OCI-LY1 (cell line): Measurements from ENCODE around the gene TRIM4.
A peak's percentile ranks its signal among the peaks of the same experiment; 100 is the strongest.
"Not testable (repeated sequence)": the region's sequence is repeated elsewhere in the genome, so short reads cannot be mapped to it uniquely, and the experiment has no call there.

Experiments used
- H2AFZ ChIP-seq: fragments of 200-600 bp; sonication (generic), shearing (Covaris generic); 2 replicates; pipeline ENCODE4 v1.6.0; 2014; ENCODE audit warnings: antibody characterized with exemption, mild to moderate bottlenecking, low read length
- H3F3A ChIP-seq: fragments of 200-600 bp; sonication (generic), shearing (Covaris generic); 2 replicates; pipeline ENCODE4 v1.6.0; 2014; ENCODE audit warnings: mild to moderate bottlenecking, antibody characterized with exemption, low read length, moderate library complexity; ENCODE audit not compliant: insufficient read depth
- H3K27ac ChIP-seq: fragments of 200-600 bp; sonication (generic); 2 replicates; pipeline ENCODE4 v1.5.1; 2014; ENCODE audit warnings: low read length, mixed run types, mild to moderate bottlenecking, low read depth; ENCODE audit not compliant: poor library complexity, severe bottlenecking
- H3K27me3 ChIP-seq: fragments of 200-600 bp; sonication (generic); 2 replicates; pipeline ENCODE4 v1.6.0; 2014; ENCODE audit warnings: antibody characterized with exemption, mild to moderate bottlenecking, low read length, moderate library complexity; ENCODE audit not compliant: insufficient read depth
- H3K36me3 ChIP-seq: fragments of 200-600 bp; sonication (generic); 2 replicates; pipeline ENCODE4 v1.6.1; 2014; ENCODE audit warnings: mild to moderate bottlenecking, antibody characterized with exemption, low read length, moderate library complexity, mixed read lengths; ENCODE audit not compliant: insufficient read depth
- H3K4me1 ChIP-seq: fragments of 200-600 bp; sonication (generic); 2 replicates; pipeline ENCODE4 v1.5.1; 2014; ENCODE audit warnings: mild to moderate bottlenecking, low read length, moderate library complexity; ENCODE audit not compliant: insufficient read depth, severe bottlenecking
- H3K4me2 ChIP-seq: fragments of 200-600 bp; sonication (generic), shearing (Covaris generic); 2 replicates; pipeline ENCODE4 v1.6.1; 2014; ENCODE audit warnings: low read length
- H3K4me3 ChIP-seq: fragments of 200-600 bp; sonication (generic); 2 replicates; pipeline ENCODE4 v1.5.1; 2014; ENCODE audit warnings: low read length, low read depth, mild to moderate bottlenecking, mixed read lengths; ENCODE audit not compliant: poor library complexity, severe bottlenecking
- H3K79me2 ChIP-seq: fragments of 200-600 bp; shearing (Covaris generic); 2 replicates; pipeline ENCODE4 v1.6.1; 2016; ENCODE audit warnings: mixed run types, low read length, mixed read lengths; ENCODE audit not compliant: insufficient read depth
- H3K9ac ChIP-seq: fragments of 200-600 bp; sonication (generic), shearing (Covaris generic); 2 replicates; pipeline ENCODE4 v1.6.1; 2014; ENCODE audit warnings: mild to moderate bottlenecking, low read length, mixed read lengths
- H3K9me2 ChIP-seq: fragments of 200-600 bp; sonication (generic), shearing (Covaris generic); 2 replicates; pipeline ENCODE4 v1.6.1; 2014; ENCODE audit warnings: low read depth, mild to moderate bottlenecking, low read length, mixed read lengths
- H3K9me3 ChIP-seq: fragments of 200-600 bp; shearing (Covaris generic); 2 replicates; pipeline ENCODE4 v1.6.1; 2014; ENCODE audit warnings: low read length, mixed read lengths
- H4K20me1 ChIP-seq: fragments of 200-600 bp; sonication (generic), shearing (Covaris generic); 2 replicates; pipeline ENCODE4 v1.6.0; 2016; ENCODE audit warnings: mild to moderate bottlenecking, low read length; ENCODE audit not compliant: insufficient read depth
- EZH2 ChIP-seq: fragments of 200-600 bp; sonication (generic), shearing (Covaris generic); IDR thresholded peaks from 2 replicates; pipeline ENCODE4 v1.8.0; 2017; ENCODE audit warnings: borderline replicate concordance, mixed run types, mild to moderate bottlenecking, antibody characterized with exemption, low read length, moderate library complexity, mixed read lengths
- TF ChIP-seq, protein P1 (sequence below): fragments of 200-600 bp; sonication (generic), shearing (Covaris generic); IDR thresholded peaks from 2 replicates; pipeline ENCODE4 v1.5.1; 2017; ENCODE audit warnings: mild to moderate bottlenecking, antibody characterized with exemption, low read length, moderate library complexity, mixed read lengths

TRIM4 gene

DNA sequence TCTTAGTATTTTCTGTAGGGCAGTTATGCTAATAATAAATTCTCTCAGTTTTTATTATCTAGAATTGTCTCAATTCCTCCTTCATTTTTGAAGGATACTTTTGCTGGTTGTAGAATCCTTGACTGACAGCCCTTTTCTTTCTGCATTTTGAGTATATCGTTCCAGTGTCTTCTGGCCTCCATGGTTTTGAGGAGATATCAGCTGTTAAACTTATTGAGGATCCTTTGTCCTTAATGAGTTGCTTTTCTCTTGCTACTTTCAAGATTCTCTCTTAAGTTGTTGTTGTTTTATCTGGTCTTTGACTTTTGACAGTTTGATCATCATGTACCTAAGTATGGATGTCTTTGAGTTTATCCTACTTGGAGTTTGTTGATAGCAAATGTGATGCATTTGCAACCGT is 19.0 kb upstream of the TRIM4 start:
- no peak overlapping the region for H2AFZ ChIP-seq

DNA sequence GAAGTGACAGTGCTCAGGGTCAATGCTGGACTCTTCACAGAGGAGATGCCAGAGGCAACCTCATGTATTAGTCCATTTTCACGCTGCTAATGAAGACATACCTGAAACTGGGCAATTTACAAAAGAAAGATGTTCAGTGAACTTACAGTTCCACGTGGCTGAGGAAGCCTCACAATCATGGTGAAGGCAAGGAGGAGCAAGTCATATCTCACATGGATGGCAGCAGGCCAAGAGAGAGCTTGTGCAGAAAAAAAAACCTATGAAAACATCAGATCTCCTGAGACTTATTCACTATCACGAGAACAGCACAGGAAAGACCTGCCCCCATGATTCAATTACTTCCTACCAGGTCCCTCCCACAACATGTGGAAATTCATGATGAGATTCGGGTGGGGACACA is 15.7 kb upstream of the TRIM4 start:
- H3K27ac ChIP-seq, H3K4me3 ChIP-seq, H3K27me3 ChIP-seq, H3K79me2 ChIP-seq, H3K9me2 ChIP-seq, H3K36me3 ChIP-seq, H3F3A ChIP-seq, H2AFZ ChIP-seq, H3K4me1 ChIP-seq, H4K20me1 ChIP-seq, H3K9ac ChIP-seq: not testable (repeated sequence)
- Histone ChIP-seq H3K4me2 (peak overlapping the region; percentile 35; the same call in 1 of the 2 replicates), H3K9me3 (peaks cover 19% of the 10 kb centered on the region)

More for the DNA sequence above, 19.0 kb upstream of the TRIM4 start:
- Histone ChIP-seq H3K79me2 (no peaks in the 10 kb centered on the region), H3K27ac (no peak overlapping the region), H3K27me3 (peaks cover 6% of the 10 kb centered on the region; the same call in 1 of the 2 replicates), H3K9ac (no peak overlapping the region), H3K4me1 (no peaks in the 10 kb centered on the region), H3K4me3 (no peak overlapping the region), H3K9me2 (no peaks in the 10 kb centered on the region), H4K20me1 (no peaks in the 10 kb centered on the region), H3K4me2 (no peak overlapping the region), H3F3A (no peaks in the 10 kb centered on the region), H3K9me3 (peaks cover 19% of the 10 kb centered on the region), H3K36me3 (no peaks in the 10 kb centered on the region)
- TF ChIP-seq, protein P1, sequence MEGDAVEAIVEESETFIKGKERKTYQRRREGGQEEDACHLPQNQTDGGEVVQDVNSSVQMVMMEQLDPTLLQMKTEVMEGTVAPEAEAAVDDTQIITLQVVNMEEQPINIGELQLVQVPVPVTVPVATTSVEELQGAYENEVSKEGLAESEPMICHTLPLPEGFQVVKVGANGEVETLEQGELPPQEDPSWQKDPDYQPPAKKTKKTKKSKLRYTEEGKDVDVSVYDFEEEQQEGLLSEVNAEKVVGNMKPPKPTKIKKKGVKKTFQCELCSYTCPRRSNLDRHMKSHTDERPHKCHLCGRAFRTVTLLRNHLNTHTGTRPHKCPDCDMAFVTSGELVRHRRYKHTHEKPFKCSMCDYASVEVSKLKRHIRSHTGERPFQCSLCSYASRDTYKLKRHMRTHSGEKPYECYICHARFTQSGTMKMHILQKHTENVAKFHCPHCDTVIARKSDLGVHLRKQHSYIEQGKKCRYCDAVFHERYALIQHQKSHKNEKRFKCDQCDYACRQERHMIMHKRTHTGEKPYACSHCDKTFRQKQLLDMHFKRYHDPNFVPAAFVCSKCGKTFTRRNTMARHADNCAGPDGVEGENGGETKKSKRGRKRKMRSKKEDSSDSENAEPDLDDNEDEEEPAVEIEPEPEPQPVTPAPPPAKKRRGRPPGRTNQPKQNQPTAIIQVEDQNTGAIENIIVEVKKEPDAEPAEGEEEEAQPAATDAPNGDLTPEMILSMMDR, result no peak
- TF ChIP-seq EZH2, result no peak

DNA sequence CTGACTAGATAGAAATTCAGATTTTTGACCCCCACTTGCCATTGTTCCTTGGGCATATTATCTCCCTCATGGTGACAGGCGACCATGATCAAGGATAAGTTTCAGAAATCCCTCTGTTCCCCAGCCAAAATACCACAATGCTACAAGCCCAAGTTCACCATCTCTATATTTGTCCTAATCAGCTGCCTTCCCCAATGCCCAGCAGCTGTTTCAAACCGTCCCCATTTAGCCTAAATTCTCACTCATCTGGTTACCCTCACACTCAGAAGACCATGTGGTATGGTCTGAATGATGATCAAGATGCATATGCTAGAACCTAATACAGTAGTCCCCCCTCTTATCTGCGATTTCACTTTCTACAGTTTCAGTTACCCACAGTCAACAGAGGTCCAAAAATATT is 11.0 kb upstream of the TRIM4 start:
- Histone ChIP-seq H3K9me3 (no peaks in the 10 kb centered on the region), H3K4me1 (peaks cover 6% of the 10 kb centered on the region), H3K9me2 (no peaks in the 10 kb centered on the region), H3K36me3 (no peaks in the 10 kb centered on the region), H3K4me2 (no peak overlapping the region), H4K20me1 (no peaks in the 10 kb centered on the region), H3K27ac (no peak overlapping the region), H3K27me3 (peaks cover 8% of the 10 kb centered on the region; the same call in 1 of the 2 replicates), H2AFZ (no peak overlapping the region), H3F3A (no peaks in the 10 kb centered on the region), H3K79me2 (no peaks in the 10 kb centered on the region), H3K9ac (no peak overlapping the region), H3K4me3 (no peak overlapping the region)
- TF ChIP-seq, protein P1, result no peak
- TF ChIP-seq EZH2, result no peak

DNA sequence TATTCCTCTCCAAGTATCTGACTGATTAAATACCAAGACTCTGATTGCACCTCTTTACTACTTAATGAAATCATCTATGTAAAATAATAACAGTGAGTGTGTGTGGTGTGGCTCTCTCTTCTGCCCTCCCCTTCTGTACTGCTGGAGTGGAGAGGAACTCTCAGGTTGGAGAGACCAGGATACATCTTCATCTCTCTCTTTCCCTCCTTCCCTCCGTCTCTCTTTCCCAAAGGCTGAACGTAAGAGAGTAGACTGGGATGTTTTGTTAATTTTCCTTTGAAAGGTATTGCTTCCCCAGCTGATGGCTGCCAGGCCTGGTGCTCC is 10.4 kb upstream of the TRIM4 start:
- peak overlapping the region; percentile 35; the same call in 1 of the 2 replicates for H3K4me2 ChIP-seq
- peaks cover 6% of the 10 kb centered on the region for H3K4me1 ChIP-seq
- no peak overlapping the region for H3K27ac ChIP-seq
- H3K9me2 ChIP-seq, result no peaks in the 10 kb centered on the region
- H3K9ac ChIP-seq, result no peak overlapping the region
- H4K20me1 ChIP-seq, result no peaks in the 10 kb centered on the region
- peaks cover 8% of the 10 kb centered on the region; the same call in 1 of the 2 replicates for H3K27me3 ChIP-seq
- no peaks in the 10 kb centered on the region for H3K36me3 ChIP-seq
- H2AFZ ChIP-seq, result no peak overlapping the region
- no peaks in the 10 kb centered on the region for H3K9me3 ChIP-seq
- H3K79me2 ChIP-seq, result no peaks in the 10 kb centered on the region
- H3F3A ChIP-seq, result no peaks in the 10 kb centered on the region
- TF ChIP-seq EZH2, result no peak
- TF ChIP-seq, protein P1, result no peak
- H3K4me3 ChIP-seq, result peak overlapping the region; percentile 21
